Measurements from ENCODE around the gene ATM.

DNA sequence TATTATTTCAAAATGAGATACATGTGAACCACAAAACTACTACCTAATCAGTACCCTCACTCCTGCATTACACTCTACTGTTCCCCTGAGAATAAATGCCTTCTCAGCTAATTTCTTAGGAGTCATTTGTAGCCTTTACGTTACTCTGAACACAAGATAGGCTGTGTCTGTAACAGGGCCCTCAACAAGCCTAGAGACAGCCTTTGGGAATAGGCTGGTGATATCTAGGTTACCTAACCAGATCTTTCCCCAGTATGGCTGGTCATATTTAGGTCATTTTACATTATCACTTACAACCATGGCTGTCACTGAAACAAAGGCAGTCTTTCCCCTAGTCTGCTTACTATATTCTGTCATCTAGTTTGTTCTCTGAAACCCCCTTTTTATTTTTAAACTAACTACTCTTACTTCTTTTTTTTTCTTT lies 14.2 kb downstream of the ATM start:
- no peak for TF ChIP-seq ZNF8 (CRISPR knock-in tag; IDR thresholded peaks at IDR 0.05)
- TF ChIP-seq, protein P1, sequence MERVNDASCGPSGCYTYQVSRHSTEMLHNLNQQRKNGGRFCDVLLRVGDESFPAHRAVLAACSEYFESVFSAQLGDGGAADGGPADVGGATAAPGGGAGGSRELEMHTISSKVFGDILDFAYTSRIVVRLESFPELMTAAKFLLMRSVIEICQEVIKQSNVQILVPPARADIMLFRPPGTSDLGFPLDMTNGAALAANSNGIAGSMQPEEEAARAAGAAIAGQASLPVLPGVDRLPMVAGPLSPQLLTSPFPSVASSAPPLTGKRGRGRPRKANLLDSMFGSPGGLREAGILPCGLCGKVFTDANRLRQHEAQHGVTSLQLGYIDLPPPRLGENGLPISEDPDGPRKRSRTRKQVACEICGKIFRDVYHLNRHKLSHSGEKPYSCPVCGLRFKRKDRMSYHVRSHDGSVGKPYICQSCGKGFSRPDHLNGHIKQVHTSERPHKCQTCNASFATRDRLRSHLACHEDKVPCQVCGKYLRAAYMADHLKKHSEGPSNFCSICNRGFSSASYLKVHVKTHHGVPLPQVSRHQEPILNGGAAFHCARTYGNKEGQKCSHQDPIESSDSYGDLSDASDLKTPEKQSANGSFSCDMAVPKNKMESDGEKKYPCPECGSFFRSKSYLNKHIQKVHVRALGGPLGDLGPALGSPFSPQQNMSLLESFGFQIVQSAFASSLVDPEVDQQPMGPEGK (CRISPR knock-in tag; IDR thresholded peaks at IDR 0.05; ENCODE audit: borderline replicate concordance): no peak
- no peak for TF ChIP-seq ZFP3 (CRISPR knock-in tag; IDR thresholded peaks at IDR 0.05)
- no peak for TF ChIP-seq ZNF565 (CRISPR knock-in tag; conservative IDR thresholded peaks at IDR 0.05; ENCODE audit: low read depth)
- no peak for TF ChIP-seq GLIS3 (CRISPR knock-in tag; IDR thresholded peaks at IDR 0.05)
- no peak for TF ChIP-seq CSDC2 (CRISPR knock-in tag; IDR thresholded peaks at IDR 0.05)
- no peak for TF ChIP-seq TCF4 (CRISPR knock-in tag; IDR thresholded peaks at IDR 0.05; ENCODE audit: borderline replicate concordance)
- TF ChIP-seq ARNTL (CRISPR knock-in tag; IDR thresholded peaks at IDR 0.05; ENCODE audit: borderline replicate concordance, low read depth): no peak
- no peak for TF ChIP-seq ZNF70 (CRISPR knock-in tag; IDR thresholded peaks at IDR 0.05)
- TF ChIP-seq, protein P2, sequence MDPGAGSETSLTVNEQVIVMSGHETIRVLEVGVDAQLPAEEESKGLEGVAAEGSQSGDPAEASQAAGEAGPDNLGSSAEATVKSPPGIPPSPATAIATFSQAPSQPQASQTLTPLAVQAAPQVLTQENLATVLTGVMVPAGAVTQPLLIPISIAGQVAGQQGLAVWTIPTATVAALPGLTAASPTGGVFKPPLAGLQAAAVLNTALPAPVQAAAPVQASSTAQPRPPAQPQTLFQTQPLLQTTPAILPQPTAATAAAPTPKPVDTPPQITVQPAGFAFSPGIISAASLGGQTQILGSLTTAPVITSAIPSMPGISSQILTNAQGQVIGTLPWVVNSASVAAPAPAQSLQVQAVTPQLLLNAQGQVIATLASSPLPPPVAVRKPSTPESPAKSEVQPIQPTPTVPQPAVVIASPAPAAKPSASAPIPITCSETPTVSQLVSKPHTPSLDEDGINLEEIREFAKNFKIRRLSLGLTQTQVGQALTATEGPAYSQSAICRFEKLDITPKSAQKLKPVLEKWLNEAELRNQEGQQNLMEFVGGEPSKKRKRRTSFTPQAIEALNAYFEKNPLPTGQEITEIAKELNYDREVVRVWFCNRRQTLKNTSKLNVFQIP (CRISPR knock-in tag; IDR thresholded peaks at IDR 0.05; ENCODE audit: borderline replicate concordance, low read depth): no peak
- TF ChIP-seq ESRRG (CRISPR knock-in tag; IDR thresholded peaks at IDR 0.05): no peak
- no peak for TF ChIP-seq ZFP30 (CRISPR knock-in tag; IDR thresholded peaks at IDR 0.05)
- TF ChIP-seq OSR1 (CRISPR knock-in tag; IDR thresholded peaks at IDR 0.05): no peak

All from SK-N-SH treated with all-trans-retinoic acid at 6 μM for 48 hours (cell line).